Umbilical cord (tissue), 2 donors: ENCODE results near the gene JKAMP. TPM values are rescaled to one million over a fixed set of nuclear protein-coding genes. Genes with fewer than 3 reads are reported as not detected.

Experiments
- DNase-seq: peaks from one replicate; pipeline ENCODE4 v3.0.0-alpha.2; 2015; ENCODE audit warnings: low spot score
- total RNA-seq: library from RNA; depleted of rRNA; stranded (reverse); fragments of >200 nt; gene quantifications from one replicate; pipeline ENCODE4 v1.2.3, GENCODE V29; 2014; ENCODE audit warnings: low replicate concordance; ENCODE audit not compliant: insufficient read depth

JKAMP gene
- total RNA-seq, 1 donor from 2014 or later, result 57.3 TPM

DNA sequence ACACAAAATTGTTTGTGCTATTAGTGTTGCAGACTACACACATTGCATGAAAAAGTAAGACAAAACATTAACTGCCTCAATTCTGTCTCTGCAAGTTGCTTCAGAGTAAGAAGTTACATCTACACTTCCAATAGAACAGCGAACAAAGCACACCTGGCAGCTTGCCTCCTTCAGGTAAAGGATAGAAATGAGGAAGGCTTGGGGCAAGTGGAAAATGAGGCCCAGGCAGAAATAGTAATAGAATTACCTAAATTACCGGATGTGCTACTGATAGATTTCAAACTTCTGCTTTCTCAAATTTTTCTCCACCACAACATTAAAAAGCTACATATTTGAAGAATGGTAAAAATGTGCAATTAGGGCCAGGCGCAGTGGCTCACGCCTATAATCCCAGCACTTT lies 54.6 kb downstream of the JKAMP start:
- DNase-seq, result no peak

- no peak for DNase-seq
These were observed 56.5 kb downstream of the JKAMP start for GRCh38 chr14:59540852-59541251.

- DNase-seq, result no peak
These were observed 57.4 kb downstream of the JKAMP start for GRCh38 chr14:59541731-59542130.

- no peak for DNase-seq
These were observed 59.6 kb downstream of the JKAMP start for GRCh38 chr14:59543873-59544272.

DNA sequence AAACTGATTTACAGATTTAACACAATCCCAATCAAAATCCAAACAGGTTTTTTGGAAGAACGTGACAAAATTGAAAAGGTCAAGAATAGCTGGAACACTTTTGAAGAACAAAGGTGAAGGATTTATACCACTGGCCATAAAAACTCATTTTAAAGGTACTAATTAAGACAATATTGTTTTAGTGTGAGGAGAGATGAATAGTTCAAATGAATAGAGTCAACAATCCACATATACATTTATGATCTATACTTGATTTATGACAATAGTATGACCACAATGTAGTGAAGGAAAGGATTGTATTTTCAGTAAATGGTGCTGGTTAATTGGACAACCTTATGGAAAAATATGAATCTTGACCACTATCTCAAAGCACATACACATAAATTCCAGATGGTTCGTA lies 63.0 kb downstream of the JKAMP start:
- DNase-seq, result no peak

Other genes starting within 250 kb of the JKAMP start
- gene GPR135, start 19.1 kb upstream of the JKAMP start, total RNA-seq, result 7.2 TPM
- 56.1 TPM for gene L3HYPDH, start 109 bp upstream of the JKAMP start, total RNA-seq
- gene CCDC175, start 92.3 kb downstream of the JKAMP start, total RNA-seq, result 0.96 TPM